Liver (tissue), 9 donors: ENCODE results near the gene RNF31. TPM values are rescaled to one million over a fixed set of nuclear protein-coding genes. Genes with fewer than 3 reads are reported as not detected.

Source experiments
- DNase-seq: peaks from one replicate; pipeline ENCODE4 v3.0.0-alpha.2; 2017; ENCODE audit warnings: low spot score
- H3K27ac ChIP-seq, 2 donors: one replicate each; pipeline ENCODE4 v1.7.0; 2013; ENCODE audit warnings: inconsistent platforms in 2 of 2, low read length in 2 of 2, control low read depth in 1 of 2, low read depth in 1 of 2, mild to moderate bottlenecking in 1 of 2
- H3K27me3 ChIP-seq, 4 donors: one replicate each; pipeline versions ENCODE4 v1.6.1 to v1.7.0; 2013; ENCODE audit warnings: low read length in 3 of 4, inconsistent platforms in 1 of 4, mild to moderate bottlenecking in 1 of 4, moderate library complexity in 1 of 4; ENCODE audit not compliant: control insufficient read depth in 4 of 4, insufficient read depth in 4 of 4
- H3K36me3 ChIP-seq, 4 donors: one replicate each; pipeline versions ENCODE4 v1.6.1 to v1.7.0; 2013; ENCODE audit warnings: low read length in 3 of 4, mild to moderate bottlenecking in 3 of 4, low read depth in 1 of 4, moderate library complexity in 1 of 4; ENCODE audit not compliant: control insufficient read depth in 4 of 4, insufficient read depth in 3 of 4
- H3K4me1 ChIP-seq, 4 donors: one replicate each; pipeline versions ENCODE4 v1.6.1 to v1.7.0; 2013; ENCODE audit warnings: low read length in 3 of 4, mild to moderate bottlenecking in 3 of 4, moderate library complexity in 1 of 4; ENCODE audit not compliant: control insufficient read depth in 4 of 4, insufficient read depth in 4 of 4
- H3K4me3 ChIP-seq, 3 donors: one replicate each; pipeline versions ENCODE4 v1.6.1 to v1.7.0; 2013; ENCODE audit warnings: low read length in 3 of 3, control low read depth in 1 of 3, low read depth in 1 of 3, mild to moderate bottlenecking in 1 of 3
- H3K9ac ChIP-seq, 2 donors: one replicate each; pipeline ENCODE4 v1.7.0; 2013; ENCODE audit warnings: low read length in 2 of 2, mild to moderate bottlenecking in 2 of 2, moderate library complexity in 2 of 2, control low read depth in 1 of 2, low read depth in 1 of 2
- H3K9me3 ChIP-seq, 4 donors: one replicate each; pipeline versions ENCODE4 v1.6.1 to v1.7.0; 2013; ENCODE audit warnings: low read length in 3 of 4; ENCODE audit not compliant: control insufficient read depth in 4 of 4
- ATF3 ChIP-seq: IDR thresholded peaks from 2 replicates; pipeline ENCODE4 v1.6.1; 2016; ENCODE audit warnings: antibody characterized with exemption
- CTCF ChIP-seq: fragments of 150-350 bp; IDR thresholded peaks from 2 replicates; pipeline ENCODE4 v1.5.1; 2017; ENCODE audit warnings: improper control_type of control experiment, low read depth, low read length; ENCODE audit not compliant: missing input control
- EGR1 ChIP-seq, 2 donors: IDR thresholded peaks; 2 replicates each; pipeline ENCODE4 v1.6.1; 2016 to 2018; ENCODE audit warnings: antibody characterized with exemption in 2 of 2, low read depth in 2 of 2
- FOXA1 ChIP-seq: IDR thresholded peaks from 2 replicates; pipeline ENCODE4 v1.6.1; 2016; ENCODE audit warnings: antibody characterized with exemption
- FOXA2 ChIP-seq: IDR thresholded peaks from 2 replicates; pipeline ENCODE4 v1.6.1; 2016; ENCODE audit warnings: antibody characterized with exemption
- GABPA ChIP-seq, 2 donors: IDR thresholded peaks in 1 of 2; conservative IDR thresholded peaks in 1 of 2; 2 replicates each; pipeline ENCODE4 v1.6.1; 2016; ENCODE audit warnings: antibody characterized with exemption in 2 of 2, mild to moderate bottlenecking in 1 of 2, moderate library complexity in 1 of 2
- HNF4A ChIP-seq, 2 donors: conservative IDR thresholded peaks; 2 replicates each; pipeline ENCODE4 v1.6.1; 2016; ENCODE audit warnings: antibody characterized with exemption in 2 of 2, mild to moderate bottlenecking in 2 of 2
- HNF4G ChIP-seq: IDR thresholded peaks from 2 replicates; pipeline ENCODE4 v1.6.1; 2016; ENCODE audit warnings: antibody characterized with exemption
- JUND ChIP-seq, 2 donors: IDR thresholded peaks; 2 replicates each; pipeline ENCODE4 v1.6.1; 2016; ENCODE audit warnings: antibody characterized with exemption in 2 of 2
- NR2F2 ChIP-seq: IDR thresholded peaks from 2 replicates; pipeline ENCODE4 v1.6.1; 2016; ENCODE audit warnings: antibody characterized with exemption
- RAD21 ChIP-seq, 2 donors: IDR thresholded peaks; 2 replicates each; pipeline ENCODE4 v1.6.1; 2016; ENCODE audit warnings: antibody characterized with exemption in 2 of 2, mild to moderate bottlenecking in 2 of 2
- REST ChIP-seq: IDR thresholded peaks from 2 replicates; pipeline ENCODE4 v1.6.1; 2016; ENCODE audit warnings: antibody characterized with exemption, mild to moderate bottlenecking
- RXRA ChIP-seq, 2 donors: IDR thresholded peaks; 2 replicates each; pipeline ENCODE4 v1.6.1; 2017 to 2018; ENCODE audit warnings: antibody characterized with exemption in 2 of 2, mild to moderate bottlenecking in 1 of 2
- SP1 ChIP-seq: IDR thresholded peaks from 2 replicates; pipeline ENCODE4 v1.6.1; 2018; ENCODE audit warnings: antibody characterized with exemption, mild to moderate bottlenecking
- TAF1 ChIP-seq: conservative IDR thresholded peaks from 2 replicates; pipeline ENCODE4 v1.6.1; 2016; ENCODE audit warnings: antibody characterized with exemption, mild to moderate bottlenecking
- YY1 ChIP-seq: IDR thresholded peaks from 2 replicates; pipeline ENCODE4 v1.6.1; 2016; ENCODE audit warnings: antibody characterized with exemption, mild to moderate bottlenecking
- WGBS: extraction: QIAGEN DNeasy Blood & Tissue Kit; methylation state at CpG from one replicate; pipeline ENCODE4 v1.1.7; 2013; 5-methylcytosine and 5-hydroxymethylcytosine counted together
- polyA plus RNA-seq, 2 donors: library from polyadenylated mRNA; stranded (reverse) in 1 of 2; unstranded in 1 of 2; fragments of 200-250 nt in 1 of 2; fragments of >200 nt in 1 of 2; fragmentation: Nextera tagmentation in 1 of 2; extraction: Ambion mirVana in 1 of 2; gene quantifications; one replicate each; pipeline versions ENCODE4 v1.2.1 to v1.2.3, GENCODE V29; 2013 to 2015
- total RNA-seq, 2 donors: library from RNA; depleted of rRNA; stranded (reverse); fragments of >200 nt; gene quantifications; one replicate each; pipeline ENCODE4 v1.2.3, GENCODE V29; 2014
- TF ChIP-seq, protein P1 (sequence below): IDR thresholded peaks from 2 replicates; pipeline ENCODE4 v1.6.1; 2016; ENCODE audit warnings: antibody characterized with exemption
- TF ChIP-seq, protein P2 (sequence below): IDR thresholded peaks from 2 replicates; pipeline ENCODE4 v1.6.1; 2016; ENCODE audit warnings: antibody characterized with exemption
- donor health status: healthy.
- donor health status: healthy.
- donor health status: healthy.
- donor health status: healthy.
- donor health status: healthy.

Gene RNF31
- total and polyA plus RNA-seq, 4 donors, result 16.3 to 36.0 (median 20.9) TPM

DNA sequence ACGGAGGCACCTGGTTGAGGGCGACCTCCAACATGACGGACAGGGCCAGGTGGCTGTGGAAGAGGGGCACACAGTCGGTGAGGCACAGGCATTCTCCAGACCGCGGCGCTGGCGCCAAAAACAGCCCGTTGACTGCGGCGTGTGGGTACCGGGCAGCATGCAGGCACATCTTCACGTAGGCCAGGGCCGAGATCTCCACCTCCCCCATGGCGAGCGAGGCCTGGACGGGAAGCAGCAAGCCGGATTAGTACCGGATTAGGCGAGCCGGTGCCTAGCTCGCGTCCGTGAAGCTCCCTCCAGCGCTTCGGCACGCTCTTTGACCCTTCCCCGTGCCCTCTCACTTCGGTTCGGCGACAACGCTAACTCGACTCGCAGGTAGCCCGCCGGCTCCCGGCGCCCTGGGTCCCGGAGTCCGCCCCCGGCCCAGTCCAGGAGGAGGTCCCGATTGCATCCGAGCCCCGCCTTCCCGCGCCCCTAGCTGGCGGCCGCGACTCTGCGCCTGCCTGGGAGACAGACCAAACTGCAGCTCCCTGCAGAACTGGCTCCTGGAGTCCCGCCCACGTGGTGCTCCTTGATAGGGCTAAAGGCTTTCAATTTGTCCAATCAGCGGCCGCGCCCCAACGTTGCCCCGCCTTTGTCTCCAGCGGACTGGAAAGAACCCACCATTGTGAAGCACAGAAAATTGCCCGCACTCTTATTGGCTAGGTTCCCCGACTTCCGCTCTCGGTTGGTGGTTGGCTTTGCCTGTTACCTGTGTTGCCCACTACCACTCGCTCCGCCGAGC lies 6.0 kb upstream of the RNF31 start, which contains the start of gene EMC9:
Gene EMC9, minus strand, starts transcription at position 495 of the 784 bp plus-strand sequence. Its CDS starts 287 bp downstream, at position 208.
- Histone ChIP-seq H3K9me3 (no peaks in the 10 kb centered on the region), H3K9ac (peak within 1 kb of the TSS; percentile 32 to 67), H3K4me3 (peak within 1 kb of the TSS; percentile 72 to 87 (median 86)), H3K27me3 (no peaks in the 10 kb centered on the region), H3K4me1 (peaks cover 4 to 56% (median 38%) of the 10 kb centered on the region in 4 donors), H3K27ac (peak within 1 kb of the TSS; percentile 84 to 85), H3K36me3 (peaks cover 6 to 24% (median 19%) of the 10 kb centered on the region in 4 donors)
- peak; percentile 99 for DNase-seq
- WGBS, result under 1% methylated on average over 65 of the region's 65 CpGs
- TF ChIP-seq GABPA (IDR thresholded peaks at IDR 0.05 in 1 of 2, conservative IDR thresholded peaks at IDR 0.05 in 1 of 2), result peak; percentile 48 to 78
- TF ChIP-seq REST, result peak; percentile 83
- peak; percentile 53 to 56 for TF ChIP-seq HNF4A (conservative IDR thresholded peaks at IDR 0.05)
- TF ChIP-seq JUND (IDR thresholded peaks at IDR 0.05), result peak in 1 of 2 donors; percentile 35
- TF ChIP-seq EGR1 (IDR thresholded peaks at IDR 0.05; ENCODE audit: low read depth in 2 of 2), result peak; percentile 94 to 96
- TF ChIP-seq RAD21 (IDR thresholded peaks at IDR 0.05), result peak; percentile 39 to 55
- peak; percentile 94 for TF ChIP-seq SP1
- TF ChIP-seq ATF3, result no peak
- TF ChIP-seq RXRA (IDR thresholded peaks at IDR 0.05), result peak in 1 of 2 donors; percentile 30
- peak; percentile 90 for TF ChIP-seq YY1
- TF ChIP-seq FOXA2, result no peak
- TF ChIP-seq NR2F2, result no peak
- peak; percentile 66 for TF ChIP-seq CTCF
- peak; percentile 33 for TF ChIP-seq FOXA1
- peak; percentile 91 for TF ChIP-seq TAF1
- TF ChIP-seq, protein P1, sequence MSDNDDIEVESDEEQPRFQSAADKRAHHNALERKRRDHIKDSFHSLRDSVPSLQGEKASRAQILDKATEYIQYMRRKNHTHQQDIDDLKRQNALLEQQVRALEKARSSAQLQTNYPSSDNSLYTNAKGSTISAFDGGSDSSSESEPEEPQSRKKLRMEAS, result peak; percentile 67
- TF ChIP-seq, protein P2, sequence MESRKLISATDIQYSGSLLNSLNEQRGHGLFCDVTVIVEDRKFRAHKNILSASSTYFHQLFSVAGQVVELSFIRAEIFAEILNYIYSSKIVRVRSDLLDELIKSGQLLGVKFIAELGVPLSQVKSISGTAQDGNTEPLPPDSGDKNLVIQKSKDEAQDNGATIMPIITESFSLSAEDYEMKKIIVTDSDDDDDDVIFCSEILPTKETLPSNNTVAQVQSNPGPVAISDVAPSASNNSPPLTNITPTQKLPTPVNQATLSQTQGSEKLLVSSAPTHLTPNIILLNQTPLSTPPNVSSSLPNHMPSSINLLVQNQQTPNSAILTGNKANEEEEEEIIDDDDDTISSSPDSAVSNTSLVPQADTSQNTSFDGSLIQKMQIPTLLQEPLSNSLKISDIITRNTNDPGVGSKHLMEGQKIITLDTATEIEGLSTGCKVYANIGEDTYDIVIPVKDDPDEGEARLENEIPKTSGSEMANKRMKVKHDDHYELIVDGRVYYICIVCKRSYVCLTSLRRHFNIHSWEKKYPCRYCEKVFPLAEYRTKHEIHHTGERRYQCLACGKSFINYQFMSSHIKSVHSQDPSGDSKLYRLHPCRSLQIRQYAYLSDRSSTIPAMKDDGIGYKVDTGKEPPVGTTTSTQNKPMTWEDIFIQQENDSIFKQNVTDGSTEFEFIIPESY, result no peak
- no peak for TF ChIP-seq HNF4G
